Endothelial cell of umbilical vein (primary cell): Measurements from ENCODE around the gene SYNPR. TPM values are rescaled to one million over a fixed set of nuclear protein-coding genes. Genes with fewer than 3 reads are reported as not detected.

Experiments used
- BruUV-seq: library from RNA; stranded (reverse); fragments of 400-500 nt; replicated peaks from 2 replicates; lab custom pipeline; 2021; lab: Mats Ljungman, UMichigan
- CTCF ChIA-PET: fragments of 300-600, 350-600 bp; sonication (Branson Sonifier 250); formaldehyde crosslinking; loops from one replicate; lab custom pipeline; 2021; ENCODE audit warnings: antibody characterized with exemption, inconsistent platforms; lab: Charles Lee
- POLR2A ChIA-PET: fragments of 300-600, 350-600 bp; sonication (Branson Sonifier 250); formaldehyde crosslinking; loops from one replicate; lab custom pipeline; 2021; ENCODE audit warnings: antibody characterized with exemption, inconsistent platforms; lab: Charles Lee
- DNase-seq: peaks from one replicate; pipeline ENCODE4 v3.0.0-alpha.2; 2011; ENCODE audit warnings: low read depth, low spot score
- FAIRE-seq: peaks from 2 replicates; lab custom pipeline; 2011; peaks lifted over from hg19 to GRCh38; lab: Jason Lieb, UNC
- H2AFZ ChIP-seq: 2 replicates; pipeline ENCODE4 v1.6.0; 2012; ENCODE audit warnings: low read depth, low read length, control low read depth, inconsistent platforms
- H3K27ac ChIP-seq: 2 replicates; pipeline ENCODE4 v1.5.1; 2011; ENCODE audit warnings: low read depth, mild to moderate bottlenecking, control low read depth, low read length, moderate library complexity; ENCODE audit not compliant: insufficient read depth
- H3K27me3 ChIP-seq, 2 experiments: 2 replicates each; pipeline versions ENCODE4 v1.6.0 to v1.6.1; 2011; ENCODE audit warnings: low read length in 2 of 2, mixed read lengths in 1 of 2; ENCODE audit not compliant: control insufficient read depth in 2 of 2, insufficient read depth in 2 of 2
- H3K36me3 ChIP-seq, 2 experiments: 2 replicates in 1 of 2; 3 replicates in 1 of 2; pipeline ENCODE4 v1.5.1; 2011; ENCODE audit warnings: low read length in 2 of 2, mild to moderate bottlenecking in 1 of 2, moderate library complexity in 1 of 2; ENCODE audit not compliant: control insufficient read depth in 2 of 2, insufficient read depth in 2 of 2; ENCODE audit errors: extremely low read depth in 1 of 2
- H3K4me1 ChIP-seq: 3 replicates; pipeline ENCODE4 v1.5.1; 2011; ENCODE audit warnings: mild to moderate bottlenecking, low read length; ENCODE audit not compliant: control insufficient read depth, insufficient read depth; ENCODE audit errors: extremely low read depth
- H3K4me2 ChIP-seq: 2 replicates; pipeline ENCODE4 v1.6.1; 2011; ENCODE audit warnings: low read length, control low read depth, mixed read lengths; ENCODE audit not compliant: insufficient read depth
- H3K4me3 ChIP-seq, 3 experiments: fragments of 200-600 bp in 1 of 3; sonication (generic), shearing (Covaris generic) in 1 of 3; replicated peaks in 1 of 3; 2 replicates each; pipeline ENCODE4 v1.5.1; 2011 to 2016; ENCODE audit warnings: control low read depth in 3 of 3, low read length in 3 of 3, mild to moderate bottlenecking in 2 of 3, inconsistent platforms in 1 of 3, low read depth in 1 of 3, moderate library complexity in 1 of 3; ENCODE audit not compliant: insufficient read depth in 1 of 3
- H3K79me2 ChIP-seq: 2 replicates; pipeline ENCODE4 v1.6.0; 2012; ENCODE audit warnings: low read length, inconsistent platforms; ENCODE audit not compliant: control insufficient read depth, insufficient read depth
- H3K9ac ChIP-seq: replicated peaks from 2 replicates; pipeline ENCODE3; 2011; ENCODE audit warnings: low read length, control low read depth; ENCODE audit not compliant: insufficient read depth; ENCODE audit errors: extremely low read depth
- H3K9me1 ChIP-seq: replicated peaks from 3 replicates; pipeline ENCODE4 v1.6.0; 2011; ENCODE audit warnings: mild to moderate bottlenecking, low read length; ENCODE audit not compliant: control insufficient read depth, insufficient read depth; ENCODE audit errors: extremely low read depth
- H3K9me3 ChIP-seq: replicated peaks from 2 replicates; pipeline ENCODE4 v1.5.1; 2012; ENCODE audit warnings: low read length, inconsistent platforms; ENCODE audit not compliant: control insufficient read depth, insufficient read depth
- H4K20me1 ChIP-seq: replicated peaks from 2 replicates; pipeline ENCODE3; 2011; ENCODE audit warnings: mild to moderate bottlenecking, low read length; ENCODE audit not compliant: control insufficient read depth, insufficient read depth; ENCODE audit errors: extremely low read depth
- CTCF ChIP-seq, 2 donors: IDR thresholded peaks; 1 replicate in 1 of 2; 2 replicates in 1 of 2; pipeline ENCODE4 v1.5.1; 2011; ENCODE audit warnings: low read length in 2 of 2, mild to moderate bottlenecking in 2 of 2, moderate library complexity in 2 of 2, control low read depth in 1 of 2, inconsistent platforms in 1 of 2, low read depth in 1 of 2; ENCODE audit not compliant: insufficient read depth in 1 of 2; ENCODE audit errors: extremely low read depth in 1 of 2
- EZH2 ChIP-seq: IDR thresholded peaks from 2 replicates; pipeline ENCODE4 v1.6.1; 2012; ENCODE audit warnings: borderline replicate concordance, low read depth, mild to moderate bottlenecking, moderate library complexity, low read length, inconsistent platforms; ENCODE audit not compliant: severe bottlenecking
- FOS ChIP-seq: IDR thresholded peaks from 2 replicates; pipeline ENCODE4 v1.6.1; 2011; ENCODE audit warnings: mild to moderate bottlenecking, low read length, moderate library complexity, borderline replicate concordance; ENCODE audit not compliant: insufficient read depth
- GATA2 ChIP-seq: IDR thresholded peaks from 2 replicates; pipeline ENCODE4 v1.7.0; 2011; ENCODE audit warnings: low read depth, mild to moderate bottlenecking, moderate library complexity, mixed read lengths, low read length; ENCODE audit not compliant: insufficient read length, insufficient read depth
- JUN ChIP-seq: IDR thresholded peaks from 2 replicates; pipeline ENCODE4 v1.6.1; 2011; ENCODE audit warnings: borderline replicate concordance, low read depth; ENCODE audit not compliant: insufficient read length, insufficient read depth
- MAX ChIP-seq: IDR thresholded peaks from 2 replicates; pipeline ENCODE4 v1.6.1; 2011; ENCODE audit not compliant: insufficient read depth, insufficient read length
- MYC ChIP-seq: IDR thresholded peaks from one replicate; pipeline ENCODE4 v1.6.1; 2011; ENCODE audit warnings: mild to moderate bottlenecking, low read depth, low read length
- POLR2A ChIP-seq: IDR thresholded peaks from 2 replicates; pipeline ENCODE4 v1.6.1; 2012; ENCODE audit warnings: low read depth, mild to moderate bottlenecking, control low read depth, low read length
- POLR2AphosphoS5 ChIP-seq: IDR thresholded peaks from 2 replicates; pipeline ENCODE4 v1.6.1; 2012; ENCODE audit warnings: low read depth, mild to moderate bottlenecking, control low read depth, low read length, moderate library complexity; ENCODE audit not compliant: insufficient read depth
- dilution Hi-C: fragments of 300-500 bp; cut with MboI; formaldehyde crosslinking; loops from one replicate; pipeline ENCODE4 v1.15.0; 2019; ENCODE audit warnings: low sequenced_read_pairs; ENCODE audit not compliant: extremely low pct_ligation_motif_present
- intact Hi-C: fragments of 100-400 bp; cut with micrococcal nuclease; formaldehyde crosslinking; loops from one replicate; pipeline ENCODE4 v1.10.0; 2022
- polyA plus RNA-seq, 4 experiments: library from polyadenylated mRNA; depleted of rRNA in 3 of 4; stranded (reverse) in 3 of 4; unstranded in 1 of 4; fragments of >200 nt; gene quantifications; 2 replicates each; pipeline versions ENCODE4 v1.2.1 to v1.2.3, GENCODE V29; 2011 to 2012; ENCODE audit warnings: missing spikeins in 1 of 4
- total RNA-seq: library from RNA; stranded (reverse); gene quantifications from 2 replicates; pipeline ENCODE4 v1.2.3, GENCODE V29; 2021

Gene SYNPR
- total and polyA plus RNA-seq, 2 donors (not counting 3 experiments of a cell fraction or from before 2014, with no cell fraction given) = not detected

GRCh38 chr3:63473641-63474166 lies 195.6 kb downstream of the SYNPR start:
- H3K27me3 ChIP-seq = no peaks in the 10 kb centered on the region
- no peak for TF ChIP-seq EZH2
- no peak for TF ChIP-seq MYC
- TF ChIP-seq POLR2A = no peak
- no peak for TF ChIP-seq JUN
- TF ChIP-seq FOS = no peak
- no peak for TF ChIP-seq POLR2AphosphoS5
- no peak for TF ChIP-seq CTCF (IDR thresholded peaks at IDR 0.05; ENCODE audit: extremely low read depth in 1 of 2, insufficient read depth in 1 of 2, low read depth in 1 of 2, low read length in 2 of 2)
- no peak for TF ChIP-seq MAX
- no peak for TF ChIP-seq GATA2
- H3K79me2 ChIP-seq = no peaks in the 10 kb centered on the region
- H3K4me1 ChIP-seq = no peaks in the 10 kb centered on the region
- CTCF ChIA-PET = no interaction called here
- no TSS peak for BruUV-seq
- DNase-seq = no peak
- no peak overlapping the region for H3K4me3 ChIP-seq
- FAIRE-seq = no peak
- intact Hi-C loops (no loop called here), dilution Hi-C loops (no loop called here)
- no peak overlapping the region for H3K9ac ChIP-seq
- H2AFZ ChIP-seq = no peak overlapping the region
- H3K4me2 ChIP-seq = no peak overlapping the region
- H3K9me3 ChIP-seq = no peaks in the 10 kb centered on the region
- H4K20me1 ChIP-seq = no peaks in the 10 kb centered on the region
- H3K27ac ChIP-seq = no peak overlapping the region
- POLR2A ChIA-PET = no interaction called here
- no peaks in the 10 kb centered on the region for H3K9me1 ChIP-seq
- H3K36me3 ChIP-seq = no peaks in the 10 kb centered on the region
